ENCODE results near the gene SQSTM1. TPM values are rescaled to one million over a fixed set of nuclear protein-coding genes. Genes with fewer than 3 reads are reported as not detected.

SQSTM1 gene
- total RNA-seq, 2 donors from 2014 or later: 375 to 469 TPM

GRCh38 chr5:179865491-179866240, 45.0 kb downstream of the SQSTM1 start:
- peaks cover 50% of the 10 kb centered on the region for H3K36me3 ChIP-seq
- H3K4me1 ChIP-seq (ENCODE audit: control insufficient read depth in 1 of 2, low read depth in 2 of 2): no peaks in the 10 kb centered on the region
- no peak for ATAC-seq (ENCODE audit: insufficient number of reproducible peaks, low FRiP score, low read depth)
- H3K27ac ChIP-seq: no peak overlapping the region
- TF ChIP-seq, protein P1, sequence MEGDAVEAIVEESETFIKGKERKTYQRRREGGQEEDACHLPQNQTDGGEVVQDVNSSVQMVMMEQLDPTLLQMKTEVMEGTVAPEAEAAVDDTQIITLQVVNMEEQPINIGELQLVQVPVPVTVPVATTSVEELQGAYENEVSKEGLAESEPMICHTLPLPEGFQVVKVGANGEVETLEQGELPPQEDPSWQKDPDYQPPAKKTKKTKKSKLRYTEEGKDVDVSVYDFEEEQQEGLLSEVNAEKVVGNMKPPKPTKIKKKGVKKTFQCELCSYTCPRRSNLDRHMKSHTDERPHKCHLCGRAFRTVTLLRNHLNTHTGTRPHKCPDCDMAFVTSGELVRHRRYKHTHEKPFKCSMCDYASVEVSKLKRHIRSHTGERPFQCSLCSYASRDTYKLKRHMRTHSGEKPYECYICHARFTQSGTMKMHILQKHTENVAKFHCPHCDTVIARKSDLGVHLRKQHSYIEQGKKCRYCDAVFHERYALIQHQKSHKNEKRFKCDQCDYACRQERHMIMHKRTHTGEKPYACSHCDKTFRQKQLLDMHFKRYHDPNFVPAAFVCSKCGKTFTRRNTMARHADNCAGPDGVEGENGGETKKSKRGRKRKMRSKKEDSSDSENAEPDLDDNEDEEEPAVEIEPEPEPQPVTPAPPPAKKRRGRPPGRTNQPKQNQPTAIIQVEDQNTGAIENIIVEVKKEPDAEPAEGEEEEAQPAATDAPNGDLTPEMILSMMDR (IDR thresholded peaks at IDR 0.05): no peak
- H3K27me3 ChIP-seq (replicated peaks; ENCODE audit: insufficient read depth): no peaks in the 10 kb centered on the region
- no peak for DNase-seq (ENCODE audit: low spot score)
- no peaks in the 10 kb centered on the region for H3K9me3 ChIP-seq
- H3K4me3 ChIP-seq: no peak overlapping the region

- no peaks in the 10 kb centered on the region for H3K4me1 ChIP-seq (ENCODE audit: control insufficient read depth in 1 of 2, low read depth in 2 of 2)
- TF ChIP-seq, protein P1 (IDR thresholded peaks at IDR 0.05): no peak
- no peaks in the 10 kb centered on the region for H3K9me3 ChIP-seq
- ATAC-seq (ENCODE audit: insufficient number of reproducible peaks, low FRiP score, low read depth): no peak
- no peak for DNase-seq (ENCODE audit: low spot score)
- H3K27ac ChIP-seq: no peak overlapping the region
- peaks cover 57% of the 10 kb centered on the region for H3K36me3 ChIP-seq
- no peak overlapping the region for H3K4me3 ChIP-seq
- no peaks in the 10 kb centered on the region for H3K27me3 ChIP-seq (replicated peaks; ENCODE audit: insufficient read depth)
These were observed 45.8 kb downstream of the SQSTM1 start for GRCh38 chr5:179866241-179867078.

DNA sequence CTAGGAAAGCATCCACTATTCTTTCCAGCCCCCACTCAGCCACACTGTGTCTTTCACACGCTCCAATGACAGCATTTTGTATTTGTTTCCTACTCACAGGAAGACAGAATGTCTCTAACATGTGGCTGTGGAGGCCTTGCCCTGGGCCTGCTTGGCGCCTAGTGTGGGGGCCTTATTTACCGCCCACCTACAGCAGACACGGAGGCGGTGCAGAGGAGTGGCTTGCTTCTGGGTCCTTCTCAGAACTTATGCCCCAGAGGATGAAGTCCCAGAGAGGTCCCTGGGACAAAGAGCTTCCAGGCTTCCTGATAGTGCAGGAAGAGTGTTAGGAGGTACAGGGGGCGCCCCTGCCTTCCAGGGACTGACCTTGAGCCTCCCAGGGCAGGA, 46.4 kb downstream of the SQSTM1 start:
- no peak overlapping the region for H3K27ac ChIP-seq
- ATAC-seq (ENCODE audit: insufficient number of reproducible peaks, low FRiP score, low read depth) (no peak), DNase-seq (ENCODE audit: low spot score) (no peak)
- TF ChIP-seq, protein P1 (IDR thresholded peaks at IDR 0.05): no peak
- H3K36me3 ChIP-seq: peaks cover 60% of the 10 kb centered on the region
- no peak overlapping the region for H3K4me3 ChIP-seq
- H3K9me3 ChIP-seq: no peaks in the 10 kb centered on the region
- no peaks in the 10 kb centered on the region for H3K27me3 ChIP-seq (replicated peaks; ENCODE audit: insufficient read depth)
- H3K4me1 ChIP-seq (ENCODE audit: control insufficient read depth in 1 of 2, low read depth in 2 of 2): no peaks in the 10 kb centered on the region

DNA sequence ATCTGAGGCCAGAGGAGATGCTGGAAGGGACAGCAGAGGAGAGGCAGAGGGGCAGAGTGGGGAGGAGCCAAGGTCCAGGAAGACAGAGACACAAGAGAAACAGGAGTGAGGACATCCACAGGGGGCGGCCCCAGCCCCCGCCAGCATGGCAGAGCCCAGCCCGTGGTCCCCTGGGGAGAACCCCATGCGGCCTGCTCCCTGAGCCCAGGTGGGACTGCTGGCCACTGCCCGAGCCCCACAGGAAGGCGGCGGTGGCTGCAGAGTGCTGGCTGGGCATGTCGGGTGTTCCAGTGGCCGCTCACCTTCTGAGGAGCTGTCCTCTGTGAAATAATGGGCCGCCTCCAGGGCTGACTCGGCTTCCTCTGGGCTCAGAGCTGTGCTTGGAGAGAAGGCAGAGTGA, 46.8 kb downstream of the SQSTM1 start:
- Histone ChIP-seq H3K27me3 (replicated peaks; ENCODE audit: insufficient read depth) (no peaks in the 10 kb centered on the region), H3K27ac (no peak overlapping the region), H3K9me3 (no peaks in the 10 kb centered on the region), H3K4me1 (ENCODE audit: control insufficient read depth in 1 of 2, low read depth in 2 of 2) (no peaks in the 10 kb centered on the region), H3K36me3 (peaks cover 64% of the 10 kb centered on the region), H3K4me3 (no peak overlapping the region)
- ATAC-seq (ENCODE audit: insufficient number of reproducible peaks, low FRiP score, low read depth) (no peak), DNase-seq (ENCODE audit: low spot score) (no peak)
- TF ChIP-seq, protein P1 (IDR thresholded peaks at IDR 0.05): no peak

DNA sequence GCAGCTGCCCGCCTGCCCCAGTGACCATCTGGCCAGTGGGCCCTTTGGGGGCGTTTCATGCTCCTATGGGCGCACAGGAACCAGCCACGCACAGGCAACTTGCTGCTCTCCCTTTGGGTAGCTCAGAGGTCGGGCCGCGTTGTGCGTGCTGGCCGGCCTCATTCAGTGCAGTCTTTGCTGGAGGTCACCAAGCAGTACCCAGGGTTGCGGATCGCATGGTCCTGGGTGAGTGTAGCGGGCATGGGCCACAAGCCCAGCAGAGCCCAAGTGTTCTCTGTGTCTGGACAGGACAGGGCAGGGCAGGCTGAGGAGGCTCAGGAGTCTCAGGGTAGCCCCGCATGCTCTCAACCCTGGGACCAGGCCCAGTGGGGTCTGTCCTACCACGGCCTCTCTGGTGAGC, 47.8 kb downstream of the SQSTM1 start:
- no peaks in the 10 kb centered on the region for H3K9me3 ChIP-seq
- ATAC-seq (ENCODE audit: insufficient number of reproducible peaks, low FRiP score, low read depth) (no peak), DNase-seq (ENCODE audit: low spot score) (no peak)
- H3K4me3 ChIP-seq: no peak overlapping the region
- H3K4me1 ChIP-seq (ENCODE audit: control insufficient read depth in 1 of 2, low read depth in 2 of 2): no peaks in the 10 kb centered on the region
- no peaks in the 10 kb centered on the region for H3K27me3 ChIP-seq (replicated peaks; ENCODE audit: insufficient read depth)
- H3K27ac ChIP-seq: no peak overlapping the region
- H3K36me3 ChIP-seq: peaks cover 69% of the 10 kb centered on the region
- TF ChIP-seq, protein P1 (IDR thresholded peaks at IDR 0.05): no peak
